ENCODE measurements around the gene PNLIPRP1. TPM values are rescaled to one million over a fixed set of nuclear protein-coding genes. Genes with fewer than 3 reads are reported as not detected.

PNLIPRP1 gene
- total and polyA plus RNA-seq, 9 donors: 0.34 to 2.8 (median 2.3) TPM; not detected in 6

- Histone ChIP-seq H3K27me3 (no peaks in the 10 kb centered on the region), H3K9me3 (no peaks in the 10 kb centered on the region), H3K36me3 (no peaks in the 10 kb centered on the region), H3K4me3 (peak overlapping the region; percentile 22), H3K27ac (no peak overlapping the region), H3K4me1 (ENCODE audit: insufficient read depth) (peaks cover 11% of the 10 kb centered on the region)
- TF ChIP-seq EP300 (IDR thresholded peaks at IDR 0.05): no peak
- no peak for TF ChIP-seq POLR2A (IDR thresholded peaks at IDR 0.05)
- peak; percentile 56 to 71 (median 64) for TF ChIP-seq CTCF (IDR thresholded peaks at IDR 0.05)
- intact Hi-C loops (cut with DNase I): loop anchor here in 3 of 4 donors (2.0 to 10.0 kb wide), 3 partner anchors 157 to 547 kb away; no protein-coding TSS in a partner anchor
- DNase-seq: peak; percentile 38 to 67 (median 62)
- 2 to 13% (median 6%) methylated on average over 40 to 49 of the region's 49 CpGs for WGBS, 3 donors
Measured at GRCh38 chr10:116627386-116627933, 36.7 kb downstream of the PNLIPRP1 start.

GRCh38 chr10:116629340-116629739 is 38.6 kb downstream of the PNLIPRP1 start:
- no peak for TF ChIP-seq POLR2A (IDR thresholded peaks at IDR 0.05)
- no peak for TF ChIP-seq CTCF (IDR thresholded peaks at IDR 0.05)
- no peak for TF ChIP-seq EP300 (IDR thresholded peaks at IDR 0.05)
- H3K27me3 ChIP-seq: no peaks in the 10 kb centered on the region
- H3K4me1 ChIP-seq (ENCODE audit: insufficient read depth): peaks cover 13% of the 10 kb centered on the region
- H3K36me3 ChIP-seq: no peaks in the 10 kb centered on the region
- no peak for DNase-seq
- intact Hi-C loops (cut with DNase I): loop anchor here in 3 of 4 donors (5.0 to 10.0 kb wide), 2 partner anchors 155 to 158 kb away; no protein-coding TSS in a partner anchor
- H3K27ac ChIP-seq: no peak overlapping the region
- no peaks in the 10 kb centered on the region for H3K9me3 ChIP-seq
- 84 to 88% (median 88%) methylated on average over 4 of the region's 4 CpGs for WGBS, 3 donors
- no peak overlapping the region for H3K4me3 ChIP-seq

GRCh38 chr10:116630020-116630419 is 39.3 kb downstream of the PNLIPRP1 start:
- Histone ChIP-seq H3K4me3 (no peak overlapping the region), H3K4me1 (ENCODE audit: insufficient read depth) (peaks cover 13% of the 10 kb centered on the region), H3K9me3 (no peaks in the 10 kb centered on the region), H3K27ac (no peak overlapping the region), H3K27me3 (no peaks in the 10 kb centered on the region), H3K36me3 (no peaks in the 10 kb centered on the region)
- DNase-seq: no peak
- TF ChIP-seq POLR2A (IDR thresholded peaks at IDR 0.05): no peak
- no peak for TF ChIP-seq EP300 (IDR thresholded peaks at IDR 0.05)
- TF ChIP-seq CTCF (IDR thresholded peaks at IDR 0.05): no peak
- intact Hi-C loops (cut with DNase I): no loop called here
- WGBS, 3 donors: 63 to 76% (median 75%) methylated on average over 2 of the region's 2 CpGs

DNA sequence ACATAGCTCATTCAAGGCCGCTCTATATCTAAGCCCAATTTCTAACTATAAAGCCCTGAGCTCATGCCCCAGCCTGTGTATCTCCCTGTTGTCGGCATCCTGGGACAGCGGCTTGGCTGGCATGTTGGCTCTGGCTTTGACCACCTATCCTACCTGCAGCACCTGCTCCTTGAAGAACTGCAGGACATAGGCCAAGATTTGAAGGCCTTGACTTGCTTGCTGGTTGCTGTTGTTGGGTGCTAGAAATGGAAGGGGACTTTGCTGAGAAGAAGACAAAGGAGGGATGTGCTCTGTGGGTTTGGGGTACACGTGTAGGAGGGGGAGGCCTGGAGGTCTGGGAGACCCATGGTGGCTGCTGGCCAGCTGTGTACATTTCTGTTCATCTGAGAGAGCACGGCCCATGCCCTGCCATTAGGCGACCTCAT is 41.1 kb downstream of the PNLIPRP1 start:
- Histone ChIP-seq H3K4me1 (ENCODE audit: insufficient read depth) (peaks cover 13% of the 10 kb centered on the region), H3K4me3 (no peak overlapping the region), H3K36me3 (no peaks in the 10 kb centered on the region), H3K27ac (no peak overlapping the region), H3K27me3 (no peaks in the 10 kb centered on the region), H3K9me3 (no peaks in the 10 kb centered on the region)
- TF ChIP-seq EP300 (IDR thresholded peaks at IDR 0.05) (no peak), POLR2A (IDR thresholded peaks at IDR 0.05) (no peak), CTCF (IDR thresholded peaks at IDR 0.05) (no peak)
- no peak for DNase-seq
- intact Hi-C loops (cut with DNase I): no loop called here
- WGBS, 3 donors: 78 to 83% (median 80%) methylated on average over 6 of the region's 6 CpGs
